T-helper 1 cell treated with Interleukin-12 subunit alpha and Interleukin-12 subunit beta and Interleukin-4 antibody, amounts not matched to agents 30 μg/mL and 1 μg/mL, for 36 hours (primary cell): ENCODE results near the gene TYMP.

Experiments used
- H3K27ac Mint-ChIP-seq: one replicate; pipeline ENCODE4 v1.8.0; 2021; ENCODE audit warnings: mild to moderate bottlenecking, mixed read lengths
- H3K27me3 Mint-ChIP-seq: one replicate; pipeline ENCODE4 v1.8.0; 2021; ENCODE audit warnings: low read depth, mixed read lengths
- H3K36me3 Mint-ChIP-seq: one replicate; pipeline ENCODE4 v1.8.0; 2021; ENCODE audit warnings: low read depth, mixed read lengths
- H3K4me1 Mint-ChIP-seq: one replicate; pipeline ENCODE4 v1.8.0; 2021; ENCODE audit warnings: low read depth, mixed read lengths
- H3K4me3 Mint-ChIP-seq: one replicate; pipeline ENCODE4 v1.8.0; 2021; ENCODE audit warnings: mild to moderate bottlenecking, moderate library complexity, mixed read lengths
- H3K9me3 Mint-ChIP-seq: one replicate; pipeline ENCODE4 v1.8.0; 2021; ENCODE audit warnings: mixed read lengths

Gene TYMP

DNA sequence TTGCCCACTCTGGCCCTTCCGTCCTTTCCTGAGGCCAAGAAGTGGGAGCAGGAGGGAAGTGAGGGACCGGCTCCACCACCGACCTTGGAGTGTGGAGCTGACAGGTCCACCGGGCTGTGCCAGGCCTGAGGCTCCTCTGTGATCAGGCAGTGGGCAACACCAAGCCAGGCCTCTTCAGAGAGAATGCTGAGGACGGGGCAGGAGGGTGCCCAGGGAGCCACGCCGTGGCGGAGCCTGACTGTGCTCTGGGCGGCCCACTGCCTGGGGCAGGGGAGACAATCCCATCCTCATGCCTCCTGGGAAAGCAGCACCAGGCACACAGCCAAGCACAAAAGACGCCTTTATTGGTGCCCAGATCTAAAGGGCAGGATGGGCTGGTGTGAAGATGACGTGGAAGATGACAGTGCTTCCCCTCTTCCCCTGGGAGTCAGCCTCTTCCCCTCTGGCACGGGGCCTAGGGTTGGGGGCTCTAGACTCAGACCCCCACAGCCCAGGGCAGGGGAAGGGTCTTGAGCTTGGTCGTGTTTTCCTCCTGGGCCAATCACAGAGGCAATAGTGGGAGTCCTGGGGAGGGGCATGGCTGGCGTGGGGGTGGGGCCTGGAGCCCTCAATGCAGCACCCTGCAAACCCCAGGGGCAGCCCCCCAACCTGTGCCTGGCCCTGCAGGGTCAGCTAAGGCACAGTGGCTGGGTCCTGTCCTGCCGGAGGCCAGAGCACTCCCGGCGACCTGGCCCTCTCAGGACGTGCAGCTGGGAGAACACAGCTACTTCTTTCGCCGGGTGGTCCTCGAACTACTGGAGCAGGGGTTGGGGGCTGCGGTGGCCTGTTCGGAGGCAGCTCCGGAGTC, 27.0 kb downstream of the TYMP start:
- Mint-ChIP-seq H3K9me3 (no peaks in the 10 kb centered on the region), H3K27ac (no peak overlapping the region), H3K36me3 (peaks cover 3% of the 10 kb centered on the region), H3K4me1 (peaks cover 6% of the 10 kb centered on the region), H3K27me3 (peaks cover 2% of the 10 kb centered on the region), H3K4me3 (no peak overlapping the region)

DNA sequence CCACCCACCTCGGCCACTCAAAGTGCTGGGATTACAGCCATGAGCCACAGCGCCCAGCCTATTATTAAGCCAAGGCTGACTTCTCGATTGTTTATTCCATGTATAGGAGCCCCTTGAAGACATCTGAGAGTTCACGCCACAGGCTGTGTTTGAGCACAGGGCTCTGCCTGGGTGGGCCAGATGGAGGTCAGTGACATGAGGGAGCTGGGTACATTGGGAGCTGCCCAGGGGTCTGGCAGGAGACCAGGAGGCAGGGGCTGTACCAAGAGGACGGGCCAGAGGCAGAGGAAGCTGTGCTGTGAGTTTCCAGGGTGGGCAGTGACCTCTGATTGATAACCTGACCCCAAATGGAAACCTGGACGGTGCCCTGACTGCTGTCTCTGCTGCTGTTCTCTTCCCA, 27.7 kb downstream of the TYMP start:
- Mint-ChIP-seq H3K27ac (no peak overlapping the region), H3K36me3 (no peaks in the 10 kb centered on the region), H3K27me3 (peaks cover 4% of the 10 kb centered on the region), H3K9me3 (no peaks in the 10 kb centered on the region), H3K4me3 (no peak overlapping the region), H3K4me1 (peaks cover 6% of the 10 kb centered on the region)

GRCh38 chr22:50500452-50500851, 29.4 kb downstream of the TYMP start:
- H3K36me3 Mint-ChIP-seq: no peaks in the 10 kb centered on the region
- H3K4me1 Mint-ChIP-seq: peaks cover 6% of the 10 kb centered on the region
- no peak overlapping the region for H3K4me3 Mint-ChIP-seq
- no peak overlapping the region for H3K27ac Mint-ChIP-seq
- H3K27me3 Mint-ChIP-seq: peaks cover 4% of the 10 kb centered on the region
- H3K9me3 Mint-ChIP-seq: no peaks in the 10 kb centered on the region

- Mint-ChIP-seq H3K27me3 (peaks cover 4% of the 10 kb centered on the region), H3K4me3 (no peak overlapping the region), H3K27ac (no peak overlapping the region), H3K36me3 (no peaks in the 10 kb centered on the region), H3K4me1 (peaks cover 6% of the 10 kb centered on the region), H3K9me3 (no peaks in the 10 kb centered on the region)
These were observed 31.4 kb downstream of the TYMP start for GRCh38 chr22:50498322-50498890.

GRCh38 chr22:50497093-50497492, 32.7 kb downstream of the TYMP start:
- peaks cover 4% of the 10 kb centered on the region for H3K27me3 Mint-ChIP-seq
- H3K36me3 Mint-ChIP-seq: no peaks in the 10 kb centered on the region
- no peak overlapping the region for H3K27ac Mint-ChIP-seq
- H3K9me3 Mint-ChIP-seq: no peaks in the 10 kb centered on the region
- H3K4me3 Mint-ChIP-seq: no peak overlapping the region
- peaks cover 6% of the 10 kb centered on the region for H3K4me1 Mint-ChIP-seq

DNA sequence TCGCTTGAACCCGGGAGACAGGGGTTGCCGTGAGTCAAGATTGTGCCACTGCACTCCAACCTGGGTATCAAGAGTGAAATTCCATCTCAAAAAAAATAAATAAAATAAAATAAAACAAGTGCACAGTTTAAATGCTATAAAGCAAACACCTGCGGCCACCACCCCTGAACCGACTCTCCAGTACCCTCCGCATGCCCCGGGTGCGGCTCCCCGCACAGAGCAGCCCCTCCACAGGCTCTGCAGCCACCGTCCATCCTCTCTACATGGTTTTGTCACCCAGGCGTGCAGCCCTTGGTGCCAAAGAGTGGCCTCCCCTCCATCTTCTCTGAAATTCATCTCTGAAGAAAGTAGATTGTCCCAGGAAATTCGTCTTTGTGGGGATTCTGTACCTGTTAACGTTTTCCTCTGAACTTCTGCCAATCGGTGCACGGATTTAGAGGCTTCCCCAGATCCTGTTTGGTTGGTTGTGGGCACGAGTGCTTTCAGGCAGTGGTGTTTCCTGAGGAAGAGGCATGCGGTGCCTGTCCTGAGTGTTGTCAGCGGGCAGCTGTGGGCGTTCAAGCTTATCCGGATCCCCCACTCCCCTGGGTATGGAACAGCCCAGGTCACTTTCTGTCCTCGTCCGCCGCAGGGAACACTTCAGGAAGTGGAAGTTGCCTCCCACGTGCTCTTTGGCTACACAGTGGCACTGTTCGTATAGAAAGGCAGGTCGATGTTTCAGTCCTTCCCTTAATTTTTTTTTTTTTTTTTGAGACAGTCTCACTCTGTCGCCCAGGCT, 39.1 kb downstream of the TYMP start:
- H3K4me3 Mint-ChIP-seq: peak overlapping the region; percentile 34
- peak overlapping the region; percentile 45 for H3K27ac Mint-ChIP-seq

GRCh38 chr22:50489363-50490243, 40.2 kb downstream of the TYMP start:
- no peaks in the 10 kb centered on the region for H3K27me3 Mint-ChIP-seq
- H3K4me1 Mint-ChIP-seq: peaks cover 10% of the 10 kb centered on the region
- H3K9me3 Mint-ChIP-seq: no peaks in the 10 kb centered on the region
- H3K27ac Mint-ChIP-seq: no peak overlapping the region
- H3K4me3 Mint-ChIP-seq: no peak overlapping the region
- no peaks in the 10 kb centered on the region for H3K36me3 Mint-ChIP-seq

More for the DNA sequence above, 39.1 kb downstream of the TYMP start:
- H3K27me3 Mint-ChIP-seq: no peaks in the 10 kb centered on the region
- H3K4me1 Mint-ChIP-seq: peaks cover 7% of the 10 kb centered on the region
- no peaks in the 10 kb centered on the region for H3K36me3 Mint-ChIP-seq
- no peaks in the 10 kb centered on the region for H3K9me3 Mint-ChIP-seq

GRCh38 chr22:50488886-50489285, 40.9 kb downstream of the TYMP start:
- Mint-ChIP-seq H3K27ac (no peak overlapping the region), H3K4me1 (peaks cover 10% of the 10 kb centered on the region), H3K4me3 (no peak overlapping the region)

GRCh38 chr22:50488006-50488677, 41.7 kb downstream of the TYMP start:
- Mint-ChIP-seq H3K4me1 (peaks cover 10% of the 10 kb centered on the region), H3K36me3 (no peaks in the 10 kb centered on the region), H3K4me3 (no peak overlapping the region), H3K27ac (no peak overlapping the region), H3K27me3 (no peaks in the 10 kb centered on the region), H3K9me3 (no peaks in the 10 kb centered on the region)

More at GRCh38 chr22:50488886-50489285, 40.9 kb downstream of the TYMP start:
- Mint-ChIP-seq H3K36me3 (no peaks in the 10 kb centered on the region), H3K9me3 (no peaks in the 10 kb centered on the region), H3K27me3 (no peaks in the 10 kb centered on the region)

DNA sequence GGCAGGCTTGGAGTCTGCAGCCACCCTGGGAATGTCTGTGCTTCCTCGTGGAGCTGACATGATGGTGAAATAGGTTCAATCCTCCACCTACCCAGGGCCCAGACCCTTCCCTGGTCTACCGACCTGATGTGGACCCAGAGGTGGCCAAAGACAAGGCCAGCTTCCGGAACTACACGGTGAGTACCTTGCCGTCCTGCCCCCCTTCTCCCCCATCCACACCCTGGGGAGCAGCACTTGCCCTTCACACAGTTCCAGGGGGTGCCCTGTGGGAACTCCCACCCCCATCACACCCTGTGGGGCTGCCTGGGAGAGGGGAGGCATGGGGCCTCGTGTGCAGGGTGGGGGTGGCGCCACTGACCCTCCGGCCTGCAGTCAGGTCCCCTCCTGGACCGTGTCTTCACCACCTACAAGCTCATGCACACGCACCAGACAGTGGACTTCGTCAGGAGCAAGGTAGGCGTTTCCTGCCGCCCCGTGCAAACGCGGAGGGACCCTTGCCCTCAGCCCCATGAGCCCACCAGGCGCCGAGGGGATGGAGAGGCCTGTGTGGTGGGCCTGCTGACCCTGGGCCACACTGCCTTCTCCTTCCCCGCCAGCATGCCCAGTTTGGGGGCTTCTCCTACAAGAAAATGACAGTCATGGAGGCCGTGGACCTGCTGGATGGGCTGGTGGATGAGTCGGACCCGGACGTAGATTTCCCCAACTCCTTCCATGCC, 42.4 kb downstream of the TYMP start:
- H3K36me3 Mint-ChIP-seq: no peaks in the 10 kb centered on the region
- H3K4me3 Mint-ChIP-seq: no peak overlapping the region
- H3K27me3 Mint-ChIP-seq: no peaks in the 10 kb centered on the region
- peaks cover 10% of the 10 kb centered on the region for H3K4me1 Mint-ChIP-seq
- H3K9me3 Mint-ChIP-seq: no peaks in the 10 kb centered on the region
- no peak overlapping the region for H3K27ac Mint-ChIP-seq

- Mint-ChIP-seq H3K4me1 (peaks cover 10% of the 10 kb centered on the region), H3K27ac (no peak within 1 kb of the TSS), H3K36me3 (no peaks in the 10 kb centered on the region), H3K27me3 (no peaks in the 10 kb centered on the region), H3K9me3 (no peaks in the 10 kb centered on the region), H3K4me3 (peak within 1 kb of the TSS; percentile 16)
These were observed 43.1 kb downstream of the TYMP start, which contains the start of gene MIOX for GRCh38 chr22:50486561-50487289. TSS of gene MIOX (plus strand) at chr22:50486859. CDS start at chr22:50486898, 39 bp downstream.

DNA sequence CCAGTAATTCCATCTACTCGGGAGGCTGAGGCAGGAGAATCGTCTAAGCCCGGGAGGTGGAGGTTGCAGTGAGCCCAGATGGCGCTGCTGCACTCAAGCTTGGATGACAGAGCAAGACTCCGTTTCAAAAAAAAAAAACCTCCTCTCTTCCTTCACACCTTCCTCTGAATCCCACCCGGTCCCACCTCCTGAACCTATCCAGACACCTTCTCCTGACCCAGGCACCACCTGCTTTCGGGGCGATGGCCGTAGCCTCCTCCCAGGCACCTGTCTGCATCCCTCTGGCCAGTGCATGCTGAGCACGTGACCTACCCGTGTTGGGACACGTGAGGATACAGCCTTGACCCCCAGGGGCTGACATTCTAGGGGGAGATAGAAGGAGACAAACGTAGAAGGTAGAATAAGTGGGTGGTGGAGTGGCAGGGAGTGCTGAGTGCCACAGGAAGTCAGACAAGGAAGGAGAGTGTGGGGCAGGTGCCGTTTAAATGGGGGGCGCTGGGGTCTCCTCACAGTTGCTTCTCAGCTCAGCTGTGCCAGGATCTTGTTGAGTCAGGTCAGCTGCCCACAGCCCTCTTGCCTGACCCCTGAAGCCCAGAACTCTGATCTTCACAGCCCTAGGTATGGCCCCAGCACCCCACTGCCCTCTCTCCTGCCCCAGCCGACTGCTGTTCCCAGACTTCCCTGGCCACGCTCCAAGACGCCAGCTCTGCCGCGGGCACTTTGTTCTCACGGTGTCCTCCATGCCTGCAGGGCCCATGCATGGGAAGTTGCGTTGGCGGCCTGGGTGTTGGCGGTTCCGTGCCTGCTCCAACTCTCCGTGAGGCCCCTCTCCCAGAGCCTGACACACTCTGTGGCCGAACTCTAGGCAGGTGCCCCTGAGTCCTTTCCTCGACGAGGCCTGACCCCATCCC, 44.3 kb downstream of the TYMP start:
- H3K4me3 Mint-ChIP-seq: no peak overlapping the region
- no peaks in the 10 kb centered on the region for H3K27me3 Mint-ChIP-seq
- no peaks in the 10 kb centered on the region for H3K9me3 Mint-ChIP-seq
- H3K4me1 Mint-ChIP-seq: peaks cover 4% of the 10 kb centered on the region
- H3K36me3 Mint-ChIP-seq: no peaks in the 10 kb centered on the region
- no peak overlapping the region for H3K27ac Mint-ChIP-seq
